Measurements from ENCODE around the gene ASTL.

Gene ASTL

GRCh38 chr2:96097951-96098823 is 40.1 kb downstream of the ASTL start:
- no peak overlapping the region for H3K4me3 ChIP-seq (ENCODE audit: low read depth, low read length)
- TF ChIP-seq CTCF (IDR thresholded peaks at IDR 0.05; ENCODE audit: low read depth, low read length, missing control alignments) = no peak
- DNase-seq (ENCODE audit: low read depth) = no peak

- TF ChIP-seq CTCF (IDR thresholded peaks at IDR 0.05; ENCODE audit: low read depth, low read length, missing control alignments) = no peak
- DNase-seq (ENCODE audit: low read depth) = no peak
- H3K4me3 ChIP-seq (ENCODE audit: low read depth, low read length) = no peak overlapping the region
Measured at GRCh38 chr2:96097441-96097840, 40.9 kb downstream of the ASTL start.

GRCh38 chr2:96095116-96095636 is 43.1 kb downstream of the ASTL start:
- TF ChIP-seq CTCF (IDR thresholded peaks at IDR 0.05; ENCODE audit: low read depth, low read length, missing control alignments) = no peak
- no peak for DNase-seq (ENCODE audit: low read depth)

GRCh38 chr2:96093528-96093927 is 44.8 kb downstream of the ASTL start:
- no peak for TF ChIP-seq CTCF (IDR thresholded peaks at IDR 0.05; ENCODE audit: low read depth, low read length, missing control alignments)
- H3K4me3 ChIP-seq (ENCODE audit: low read depth, low read length) = no peak overlapping the region
- no peak for DNase-seq (ENCODE audit: low read depth)

More at GRCh38 chr2:96095116-96095636, 43.1 kb downstream of the ASTL start:
- H3K4me3 ChIP-seq (ENCODE audit: low read depth, low read length) = no peak overlapping the region

GRCh38 chr2:96092951-96093350 is 45.4 kb downstream of the ASTL start:
- no peak overlapping the region for H3K4me3 ChIP-seq (ENCODE audit: low read depth, low read length)
- no peak for DNase-seq (ENCODE audit: low read depth)
- no peak for TF ChIP-seq CTCF (IDR thresholded peaks at IDR 0.05; ENCODE audit: low read depth, low read length, missing control alignments)

- no peak for TF ChIP-seq CTCF (IDR thresholded peaks at IDR 0.05; ENCODE audit: low read depth, low read length, missing control alignments)
- DNase-seq (ENCODE audit: low read depth) = no peak
Measured at GRCh38 chr2:96092573-96092877, 45.8 kb downstream of the ASTL start.

More at GRCh38 chr2:96092573-96092877, 45.8 kb downstream of the ASTL start:
- H3K4me3 ChIP-seq (ENCODE audit: low read depth, low read length) = no peak overlapping the region
